Measurements from ENCODE around the gene FAM234A.

The FAM234A gene, protein sequence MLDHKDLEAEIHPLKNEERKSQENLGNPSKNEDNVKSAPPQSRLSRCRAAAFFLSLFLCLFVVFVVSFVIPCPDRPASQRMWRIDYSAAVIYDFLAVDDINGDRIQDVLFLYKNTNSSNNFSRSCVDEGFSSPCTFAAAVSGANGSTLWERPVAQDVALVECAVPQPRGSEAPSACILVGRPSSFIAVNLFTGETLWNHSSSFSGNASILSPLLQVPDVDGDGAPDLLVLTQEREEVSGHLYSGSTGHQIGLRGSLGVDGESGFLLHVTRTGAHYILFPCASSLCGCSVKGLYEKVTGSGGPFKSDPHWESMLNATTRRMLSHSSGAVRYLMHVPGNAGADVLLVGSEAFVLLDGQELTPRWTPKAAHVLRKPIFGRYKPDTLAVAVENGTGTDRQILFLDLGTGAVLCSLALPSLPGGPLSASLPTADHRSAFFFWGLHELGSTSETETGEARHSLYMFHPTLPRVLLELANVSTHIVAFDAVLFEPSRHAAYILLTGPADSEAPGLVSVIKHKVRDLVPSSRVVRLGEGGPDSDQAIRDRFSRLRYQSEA

DNA sequence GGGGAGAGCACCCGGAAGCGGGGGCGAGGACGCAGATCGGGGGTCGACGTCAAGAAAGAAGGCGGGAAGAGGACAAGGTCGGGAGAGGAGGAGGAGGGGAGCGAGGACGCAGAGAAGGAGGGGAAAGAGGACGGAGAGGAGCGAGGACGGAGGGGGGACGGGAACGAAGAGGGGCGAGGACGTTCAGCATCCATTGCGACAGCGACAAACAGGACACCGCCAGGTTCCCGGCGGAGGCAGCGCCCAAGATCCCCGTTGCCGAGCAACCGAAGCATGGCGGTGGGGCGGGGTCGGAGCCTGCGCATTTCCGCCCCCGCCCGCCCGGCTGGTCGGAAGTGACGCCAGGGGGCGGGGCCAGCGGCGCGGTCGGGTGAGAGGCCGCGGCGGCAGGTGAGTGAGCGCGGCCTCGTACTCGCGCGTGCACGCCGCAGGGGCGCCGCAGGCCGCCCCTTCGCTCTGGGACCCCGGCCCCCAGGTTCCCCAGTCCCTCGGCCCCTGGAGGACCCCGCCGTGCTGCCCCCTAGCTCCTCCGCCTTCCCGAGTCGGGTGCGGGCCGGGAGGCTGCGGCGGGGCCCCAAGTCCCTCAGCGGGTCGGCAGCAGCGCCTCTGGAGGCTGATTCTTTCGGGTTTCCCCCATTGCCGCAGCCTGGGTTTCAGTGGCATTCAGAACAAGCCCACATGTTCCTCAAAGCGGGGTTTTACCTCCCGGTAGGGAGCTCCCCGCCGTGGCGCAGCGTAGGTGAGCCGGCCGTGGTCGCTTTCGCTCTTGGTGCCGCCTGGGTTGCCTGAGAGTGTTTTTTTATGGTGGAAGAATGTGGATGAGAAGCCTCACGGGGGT, at the start of gene FAM234A:
TSS of gene FAM234A (plus strand) at position 354 of the 838 bp plus-strand sequence. CDS start 19,593 bp downstream, outside the sequence.
- H3K27ac ChIP-seq = peak within 1 kb of the TSS; percentile 88
- TF ChIP-seq, protein P1, sequence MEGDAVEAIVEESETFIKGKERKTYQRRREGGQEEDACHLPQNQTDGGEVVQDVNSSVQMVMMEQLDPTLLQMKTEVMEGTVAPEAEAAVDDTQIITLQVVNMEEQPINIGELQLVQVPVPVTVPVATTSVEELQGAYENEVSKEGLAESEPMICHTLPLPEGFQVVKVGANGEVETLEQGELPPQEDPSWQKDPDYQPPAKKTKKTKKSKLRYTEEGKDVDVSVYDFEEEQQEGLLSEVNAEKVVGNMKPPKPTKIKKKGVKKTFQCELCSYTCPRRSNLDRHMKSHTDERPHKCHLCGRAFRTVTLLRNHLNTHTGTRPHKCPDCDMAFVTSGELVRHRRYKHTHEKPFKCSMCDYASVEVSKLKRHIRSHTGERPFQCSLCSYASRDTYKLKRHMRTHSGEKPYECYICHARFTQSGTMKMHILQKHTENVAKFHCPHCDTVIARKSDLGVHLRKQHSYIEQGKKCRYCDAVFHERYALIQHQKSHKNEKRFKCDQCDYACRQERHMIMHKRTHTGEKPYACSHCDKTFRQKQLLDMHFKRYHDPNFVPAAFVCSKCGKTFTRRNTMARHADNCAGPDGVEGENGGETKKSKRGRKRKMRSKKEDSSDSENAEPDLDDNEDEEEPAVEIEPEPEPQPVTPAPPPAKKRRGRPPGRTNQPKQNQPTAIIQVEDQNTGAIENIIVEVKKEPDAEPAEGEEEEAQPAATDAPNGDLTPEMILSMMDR (conservative IDR thresholded peaks at IDR 0.05) = peak; percentile 58

DNA sequence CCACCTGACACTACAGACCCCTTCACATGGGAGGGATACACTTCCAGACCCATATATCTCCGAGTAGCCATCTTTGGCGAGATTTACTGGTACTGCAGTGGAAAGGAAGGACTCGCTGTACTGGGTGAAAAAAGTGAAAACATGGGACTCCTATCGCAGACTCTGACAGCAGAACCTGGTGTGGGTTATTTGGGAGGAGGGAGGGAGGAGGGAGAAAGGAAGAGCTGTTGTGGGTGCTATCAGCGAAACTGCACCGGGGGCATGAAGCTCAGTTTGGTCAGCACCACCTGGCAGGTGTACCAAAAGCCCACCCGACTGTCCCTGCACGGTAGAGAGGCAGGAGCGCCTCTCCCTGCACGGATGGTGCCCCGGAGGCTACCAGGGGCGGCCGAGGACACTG, 49.4 kb upstream of the FAM234A start:
- TF ChIP-seq, protein P1 (conservative IDR thresholded peaks at IDR 0.05) = no peak
- H3K27ac ChIP-seq = no peak overlapping the region

DNA sequence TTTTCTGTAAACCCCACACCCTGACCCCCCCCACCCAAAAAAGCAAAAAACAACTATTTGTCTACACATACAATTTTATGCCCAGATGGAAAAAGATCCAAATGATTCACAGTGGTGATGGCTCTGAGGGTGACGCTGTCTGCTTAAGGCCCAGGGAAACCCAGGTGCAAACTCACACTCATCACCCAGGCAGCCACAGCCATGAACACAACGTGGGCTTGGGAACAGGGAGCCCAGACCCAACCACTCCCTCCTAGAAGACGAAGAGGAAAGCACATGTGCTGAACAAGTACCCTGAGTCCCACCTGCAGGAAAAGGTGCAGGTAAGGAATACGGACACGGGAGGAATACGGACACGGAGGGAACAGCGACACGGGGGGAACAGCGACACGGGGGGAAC, 48.9 kb upstream of the FAM234A start:
- H3K27ac ChIP-seq = no peak overlapping the region
- TF ChIP-seq, protein P1 (conservative IDR thresholded peaks at IDR 0.05) = no peak

DNA sequence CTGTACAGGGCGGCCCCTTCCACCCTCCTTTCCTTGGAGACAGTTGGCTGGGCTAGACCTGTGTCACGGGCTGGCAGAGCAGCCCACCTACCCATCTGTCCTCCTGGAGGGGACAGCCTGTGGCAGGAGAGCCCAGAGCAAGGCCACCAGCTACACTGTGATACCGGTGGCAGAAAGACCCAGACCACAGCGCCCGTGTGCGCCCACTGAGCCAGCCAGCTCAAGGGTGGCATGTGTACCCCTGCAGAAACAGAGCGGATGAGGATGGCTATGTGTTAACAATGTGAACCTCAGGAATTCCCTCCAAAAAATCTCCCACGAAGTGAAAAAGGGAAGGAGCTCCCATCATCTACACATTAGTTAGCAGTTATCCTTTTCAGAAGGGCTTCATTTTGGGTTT, 47.3 kb upstream of the FAM234A start:
- TF ChIP-seq, protein P1 (conservative IDR thresholded peaks at IDR 0.05) = no peak
- H3K27ac ChIP-seq = no peak overlapping the region

DNA sequence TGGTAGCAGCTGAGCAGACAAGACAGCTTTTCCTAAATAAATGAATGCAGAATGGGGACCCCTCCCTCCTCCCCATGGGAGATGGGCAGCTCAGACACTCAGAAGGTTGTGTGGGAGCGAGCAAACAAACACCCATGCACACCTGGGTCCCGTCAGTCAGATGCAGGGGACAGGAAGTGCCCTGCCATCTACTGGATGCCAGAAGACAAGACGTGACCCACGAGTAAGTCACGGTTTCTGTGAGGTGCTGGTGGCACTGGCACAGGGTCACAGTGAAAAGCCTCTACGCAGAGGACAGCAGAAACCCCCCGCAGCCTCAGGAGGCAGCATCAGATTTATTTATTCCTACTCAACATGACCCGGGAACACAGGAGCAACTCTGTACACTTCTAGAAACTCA, 45.9 kb upstream of the FAM234A start:
- TF ChIP-seq, protein P1 (conservative IDR thresholded peaks at IDR 0.05) = peak; percentile 61
- no peak overlapping the region for H3K27ac ChIP-seq

DNA sequence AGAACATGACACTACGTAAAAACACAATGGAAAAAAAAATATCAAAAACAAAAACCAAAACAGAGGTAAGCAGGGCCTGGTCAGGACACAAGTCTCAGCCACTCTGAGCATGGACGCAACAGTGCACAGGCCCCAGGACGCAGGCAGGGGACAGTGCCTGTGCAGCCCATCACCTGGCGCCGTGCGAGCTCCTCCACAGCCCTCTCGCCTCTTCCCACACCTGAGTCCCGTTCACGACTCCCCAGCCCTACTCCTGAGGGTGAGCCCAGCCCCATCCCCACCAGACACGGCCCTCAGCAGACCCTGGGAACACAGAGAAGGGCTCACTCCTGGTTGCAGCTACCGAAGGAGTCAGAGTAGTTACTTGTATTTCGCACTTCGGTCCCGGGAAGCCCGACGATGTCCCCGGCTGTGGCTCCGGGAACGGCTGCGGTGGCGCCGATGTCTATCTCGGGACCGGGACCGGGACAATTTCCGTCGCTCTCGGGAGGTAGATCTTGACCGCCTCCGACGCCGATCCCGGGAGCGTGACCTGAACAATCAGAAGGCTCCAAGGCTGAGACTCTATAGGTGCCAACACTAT, 44.9 kb upstream of the FAM234A start:
- TF ChIP-seq, protein P1 (conservative IDR thresholded peaks at IDR 0.05) = no peak
- no peak overlapping the region for H3K27ac ChIP-seq

DNA sequence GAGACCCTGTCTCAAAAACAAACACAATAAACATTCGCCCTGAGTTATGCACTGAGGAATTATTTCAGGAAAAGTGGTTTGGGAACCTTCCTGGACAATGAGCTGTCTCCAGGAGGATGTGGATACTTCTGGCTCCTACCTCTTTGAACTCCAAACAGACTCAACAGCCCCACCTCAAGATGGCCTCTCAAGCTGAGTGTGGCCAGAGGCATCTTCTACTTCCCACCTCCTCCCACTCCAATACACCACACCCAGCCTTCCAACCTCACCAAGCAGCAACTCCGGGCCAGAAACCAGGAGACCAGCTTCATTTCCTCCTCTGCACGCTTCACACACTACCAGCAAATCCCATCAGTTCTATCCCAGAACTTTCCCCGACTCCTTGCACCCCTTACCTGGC, 42.8 kb upstream of the FAM234A start:
- TF ChIP-seq, protein P1 (conservative IDR thresholded peaks at IDR 0.05) = no peak
- no peak overlapping the region for H3K27ac ChIP-seq

Measured in VCaP (cell line).